IMR-90 (cell line): ENCODE measurements around the gene HMCN1. TPM values are rescaled to one million over a fixed set of nuclear protein-coding genes. Genes with fewer than 3 reads are reported as not detected.

Experiments used
- ATAC-seq: fragments of 200-7000 bp; cut with Tn5 transposase; 2 replicates; pipeline ENCODE4 v1.9.1; 2020; ENCODE audit warnings: low read depth, mild to moderate bottlenecking, moderate library complexity
- BruUV-seq: library from RNA; stranded (reverse); fragments of 400-500 nt; replicated peaks from 2 replicates; lab custom pipeline; 2021; lab: Mats Ljungman, UMichigan
- CTCF ChIA-PET: fragments of 300-600 bp; formaldehyde crosslinking; extraction: SDS; loops from one replicate; lab custom pipeline; 2021; ENCODE audit warnings: antibody characterized with exemption; lab: Yijun Ruan, JAX
- POLR2A ChIA-PET: fragments of 300-600 bp; sonication (Branson Sonifier 250); formaldehyde crosslinking; loops from one replicate; lab custom pipeline; 2022; ENCODE audit warnings: antibody characterized with exemption; ENCODE audit not compliant: unreplicated experiment; lab: Charles Lee
- DNase-seq: peaks from one replicate; pipeline ENCODE4 v3.0.0; 2013
- H2AFZ ChIP-seq: replicated peaks from 2 replicates; pipeline ENCODE3; 2013; ENCODE audit warnings: low read length, mild to moderate bottlenecking; ENCODE audit not compliant: poor library complexity
- H2AK5ac ChIP-seq: 2 replicates; pipeline ENCODE4 v1.6.1; 2013; ENCODE audit warnings: low read depth, low read length, inconsistent platforms
- H2AK9ac ChIP-seq: replicated peaks from 2 replicates; pipeline ENCODE3; 2013; ENCODE audit warnings: mild to moderate bottlenecking, low read depth, low read length, moderate library complexity; ENCODE audit not compliant: poor library complexity
- H2BK120ac ChIP-seq: 2 replicates; pipeline ENCODE4 v1.6.1; 2013; ENCODE audit warnings: low read depth, low read length, inconsistent platforms
- H2BK15ac ChIP-seq: 3 replicates; pipeline ENCODE4 v1.6.1; 2013; ENCODE audit warnings: low read depth, low read length, inconsistent platforms
- H2BK20ac ChIP-seq: 2 replicates; pipeline ENCODE4 v1.6.1; 2013; ENCODE audit warnings: low read depth, mild to moderate bottlenecking, inconsistent platforms, low read length, moderate library complexity
- H2BK5ac ChIP-seq: 2 replicates; pipeline ENCODE4 v1.6.1; 2013; ENCODE audit warnings: mild to moderate bottlenecking, low read depth, low read length, inconsistent platforms; ENCODE audit not compliant: poor library complexity, severe bottlenecking
- H3K14ac ChIP-seq: replicated peaks from 2 replicates; pipeline ENCODE4 v1.6.1; 2013; ENCODE audit warnings: low read depth, low read length, inconsistent platforms
- H3K18ac ChIP-seq: 2 replicates; pipeline ENCODE4 v1.6.1; 2013; ENCODE audit warnings: low read depth, low read length, control low read depth
- H3K23ac ChIP-seq: 2 replicates; pipeline ENCODE4 v1.6.1; 2013; ENCODE audit warnings: low read depth, low read length, inconsistent platforms
- H3K27ac ChIP-seq: 2 replicates; pipeline ENCODE4 v1.5.1; 2013; ENCODE audit warnings: mild to moderate bottlenecking, control low read depth, low read length; ENCODE audit not compliant: insufficient read depth
- H3K27me3 ChIP-seq: 2 replicates; pipeline ENCODE4 v1.6.1; 2013; ENCODE audit warnings: low read length; ENCODE audit not compliant: control insufficient read depth, insufficient read depth
- H3K36me3 ChIP-seq: 2 replicates; pipeline ENCODE4 v1.6.1; 2013; ENCODE audit warnings: low read length, mixed read lengths; ENCODE audit not compliant: control insufficient read depth, insufficient read depth
- H3K4ac ChIP-seq: 2 replicates; pipeline ENCODE4 v1.6.1; 2013; ENCODE audit warnings: low read depth, low read length, inconsistent platforms
- H3K4me1 ChIP-seq: 2 replicates; pipeline ENCODE4 v1.6.1; 2013; ENCODE audit warnings: low read length, mixed read lengths; ENCODE audit not compliant: control insufficient read depth, insufficient read depth
- H3K4me2 ChIP-seq: 2 replicates; pipeline ENCODE4 v1.6.1; 2013; ENCODE audit warnings: low read depth, mild to moderate bottlenecking, control low read depth, low read length, moderate library complexity
- H3K4me3 ChIP-seq: 2 replicates; pipeline ENCODE4 v1.5.1; 2013; ENCODE audit warnings: low read depth, mild to moderate bottlenecking, control low read depth, low read length, moderate library complexity; ENCODE audit not compliant: insufficient read depth
- H3K56ac ChIP-seq: 2 replicates; pipeline ENCODE4 v1.6.1; 2013; ENCODE audit warnings: low read length, inconsistent platforms; ENCODE audit not compliant: insufficient read depth; ENCODE audit errors: extremely low read depth
- H3K79me1 ChIP-seq, 2 experiments: 2 replicates each; pipeline ENCODE4 v1.6.1; 2013; ENCODE audit warnings: low read length in 2 of 2, inconsistent platforms in 1 of 2, low read depth in 1 of 2
- H3K9ac ChIP-seq: 2 replicates; pipeline ENCODE4 v1.6.1; 2013; ENCODE audit warnings: low read depth, low read length, control low read depth
- H3K9me1 ChIP-seq: 2 replicates; pipeline ENCODE4 v1.6.1; 2013; ENCODE audit warnings: low read length, inconsistent platforms; ENCODE audit not compliant: insufficient read depth
- H3K9me3 ChIP-seq: 2 replicates; pipeline ENCODE4 v1.6.1; 2013; ENCODE audit warnings: low read length; ENCODE audit not compliant: control insufficient read depth, insufficient read depth
- H4K20me1 ChIP-seq: 2 replicates; pipeline ENCODE4 v1.6.1; 2013; ENCODE audit warnings: low read length, inconsistent platforms; ENCODE audit not compliant: insufficient read depth
- H4K5ac ChIP-seq: 2 replicates; pipeline ENCODE4 v1.6.1; 2013; ENCODE audit warnings: mild to moderate bottlenecking, low read depth, low read length, control low read depth
- H4K8ac ChIP-seq, 2 experiments: 2 replicates each; pipeline ENCODE4 v1.6.1; 2013; ENCODE audit warnings: low read depth in 2 of 2, low read length in 2 of 2, control low read depth in 1 of 2, inconsistent platforms in 1 of 2
- H4K91ac ChIP-seq: 2 replicates; pipeline ENCODE4 v1.6.1; 2013; ENCODE audit warnings: low read depth, low read length, inconsistent platforms; ENCODE audit not compliant: insufficient read depth
- BHLHE40 ChIP-seq: fragments of 150-350 bp; IDR thresholded peaks from 2 replicates; pipeline ENCODE4 v1.6.1; 2016; ENCODE audit warnings: mild to moderate bottlenecking, low read depth, low read length
- CEBPB ChIP-seq: IDR thresholded peaks from 2 replicates; pipeline ENCODE4 v1.6.1; 2012; ENCODE audit warnings: low read depth, low read length, improper control_type of control experiment
- CHD1 ChIP-seq: IDR thresholded peaks from 2 replicates; pipeline ENCODE4 v1.6.1; 2012; ENCODE audit warnings: low read depth, low read length, improper control_type of control experiment
- FOS ChIP-seq: fragments of 150-350 bp; IDR thresholded peaks from 2 replicates; pipeline ENCODE4 v1.6.1; 2016; ENCODE audit warnings: low read depth, low read length
- MAFK ChIP-seq: IDR thresholded peaks from 2 replicates; pipeline ENCODE4 v1.6.1; 2012; ENCODE audit warnings: low read depth, low read length, improper control_type of control experiment
- MAZ ChIP-seq: IDR thresholded peaks from 2 replicates; pipeline ENCODE4 v1.6.1; 2012; ENCODE audit warnings: low read depth, mild to moderate bottlenecking, low read length, improper control_type of control experiment, moderate library complexity, borderline replicate concordance
- MXI1 ChIP-seq: IDR thresholded peaks from 2 replicates; pipeline ENCODE4 v1.6.1; 2012; ENCODE audit warnings: low read depth, mild to moderate bottlenecking, low read length, moderate library complexity, borderline replicate concordance
- NFE2L2 ChIP-seq: fragments of 150-350 bp; IDR thresholded peaks from 2 replicates; pipeline ENCODE4 v1.6.1; 2016; ENCODE audit warnings: low read depth, mild to moderate bottlenecking, low read length
- POLR2A ChIP-seq: IDR thresholded peaks from 2 replicates; pipeline ENCODE4 v1.6.1; 2012; ENCODE audit warnings: mild to moderate bottlenecking, low read depth, low read length
- RAD21 ChIP-seq: IDR thresholded peaks from 2 replicates; pipeline ENCODE4 v1.6.1; 2012; ENCODE audit warnings: low read length, improper control_type of control experiment
- RCOR1 ChIP-seq: IDR thresholded peaks from 2 replicates; pipeline ENCODE4 v1.6.1; 2012; ENCODE audit warnings: mild to moderate bottlenecking, low read length, improper control_type of control experiment; ENCODE audit not compliant: insufficient replicate concordance
- RFX5 ChIP-seq: IDR thresholded peaks from 2 replicates; pipeline ENCODE4 v1.8.0; 2012; ENCODE audit warnings: low read depth, mild to moderate bottlenecking, low read length, moderate library complexity
- SMC3 ChIP-seq: fragments of 150-350 bp; IDR thresholded peaks from 2 replicates; pipeline ENCODE4 v1.6.1; 2016; ENCODE audit warnings: low read depth, mild to moderate bottlenecking, antibody characterized with exemption, low read length, moderate library complexity
- WGBS, 2 experiments: methylation state at CpG; one replicate each; pipeline versions ENCODE4 v1.1.5 to v1.1.7; 2013; ENCODE audit warnings: missing lambda C conversion rate in 2 of 2; ENCODE audit not compliant: insufficient read length in 1 of 2; ENCODE audit errors: extremely low coverage in 2 of 2; 5-methylcytosine and 5-hydroxymethylcytosine counted together
- dilution Hi-C: fragments of 300-500 bp; cut with HindIII; formaldehyde crosslinking; loops from one replicate; pipeline ENCODE4 v1.14.3; 2018; ENCODE audit warnings: low sequenced_read_pairs; ENCODE audit not compliant: unreplicated experiment
- in situ Hi-C: fragments of 300-500 bp; cut with MboI; formaldehyde crosslinking; loops from 3 replicates; pipeline ENCODE4 v1.14.3; 2019; ENCODE audit warnings: low sequenced_read_pairs, inconsistent platforms, mixed read lengths
- intact Hi-C: fragments of 100-400 bp; cut with micrococcal nuclease; formaldehyde crosslinking; loops from 2 replicates; pipeline ENCODE4 v1.10.0; 2022
- polyA plus RNA-seq, 3 experiments: library from polyadenylated mRNA; depleted of rRNA; stranded (reverse); fragments of >200 nt; gene quantifications; 2 replicates each; pipeline ENCODE4 v1.2.3, GENCODE V29; 2012; ENCODE audit warnings: low replicate concordance in 1 of 3
- total RNA-seq: library from RNA; depleted of rRNA; stranded (reverse); fragments of >200 nt; gene quantifications from 2 replicates; pipeline ENCODE4 v1.2.3, GENCODE V29; 2012
- TF ChIP-seq, protein P1 (sequence below): conservative IDR thresholded peaks from 2 replicates; pipeline ENCODE4 v1.5.1; 2012; ENCODE audit warnings: mild to moderate bottlenecking, low read depth, low read length, improper control_type of control experiment
- TF ChIP-seq, protein P2 (sequence below): fragments of 150-350 bp; IDR thresholded peaks from 2 replicates; pipeline ENCODE4 v1.6.1; 2016; ENCODE audit warnings: low read depth, mild to moderate bottlenecking, low read length, moderate library complexity, borderline replicate concordance
- TF ChIP-seq, protein P3 (sequence below): fragments of 150-350 bp; IDR thresholded peaks from 2 replicates; pipeline ENCODE4 v1.6.1; 2017; ENCODE audit warnings: mild to moderate bottlenecking, antibody characterized with exemption, low read length, low read depth

The HMCN1 gene
- total and polyA plus RNA-seq, 2 of the 4 experiments (the other 2 are of a cell fraction): 6.1 to 11.7 TPM

DNA sequence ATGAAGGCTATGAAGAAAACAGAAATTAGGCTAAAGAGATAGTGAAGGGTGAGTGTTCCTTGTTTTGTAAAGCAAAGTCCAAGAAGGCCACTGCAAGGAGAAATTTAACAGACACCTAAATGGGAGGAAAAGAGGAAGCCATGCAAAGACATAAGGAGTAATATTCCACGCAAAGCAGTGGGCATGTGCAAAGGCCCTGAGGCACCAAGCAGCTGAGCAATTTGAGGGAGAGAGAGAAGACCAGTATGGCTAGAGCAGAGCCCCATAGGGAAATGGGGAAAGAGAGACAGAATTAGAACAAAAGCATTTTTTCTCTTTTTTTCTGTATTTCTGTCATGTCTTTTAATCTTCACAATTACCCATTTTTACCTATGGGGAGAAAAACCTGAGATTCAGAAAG is 486.7 kb downstream of the HMCN1 start:
- no peaks in the 10 kb centered on the region for H3K79me1 ChIP-seq
- no peak overlapping the region for H4K91ac ChIP-seq
- CTCF ChIA-PET: no interaction called here
- H4K20me1 ChIP-seq: no peaks in the 10 kb centered on the region
- no peaks in the 10 kb centered on the region for H3K9me3 ChIP-seq
- H3K14ac ChIP-seq: no peak overlapping the region
- no peak overlapping the region for H3K27ac ChIP-seq
- no peak overlapping the region for H3K4me3 ChIP-seq
- no TSS peak for BruUV-seq
- H3K27me3 ChIP-seq: no peaks in the 10 kb centered on the region
- H3K4ac ChIP-seq: no peak overlapping the region
- H4K8ac ChIP-seq: no peak overlapping the region
- ATAC-seq (no peak), DNase-seq (no peak)
- no peak overlapping the region for H2AK9ac ChIP-seq
- TF ChIP-seq POLR2A: no peak
- no peak for TF ChIP-seq CEBPB
- TF ChIP-seq MXI1: no peak
- TF ChIP-seq, protein P1, sequence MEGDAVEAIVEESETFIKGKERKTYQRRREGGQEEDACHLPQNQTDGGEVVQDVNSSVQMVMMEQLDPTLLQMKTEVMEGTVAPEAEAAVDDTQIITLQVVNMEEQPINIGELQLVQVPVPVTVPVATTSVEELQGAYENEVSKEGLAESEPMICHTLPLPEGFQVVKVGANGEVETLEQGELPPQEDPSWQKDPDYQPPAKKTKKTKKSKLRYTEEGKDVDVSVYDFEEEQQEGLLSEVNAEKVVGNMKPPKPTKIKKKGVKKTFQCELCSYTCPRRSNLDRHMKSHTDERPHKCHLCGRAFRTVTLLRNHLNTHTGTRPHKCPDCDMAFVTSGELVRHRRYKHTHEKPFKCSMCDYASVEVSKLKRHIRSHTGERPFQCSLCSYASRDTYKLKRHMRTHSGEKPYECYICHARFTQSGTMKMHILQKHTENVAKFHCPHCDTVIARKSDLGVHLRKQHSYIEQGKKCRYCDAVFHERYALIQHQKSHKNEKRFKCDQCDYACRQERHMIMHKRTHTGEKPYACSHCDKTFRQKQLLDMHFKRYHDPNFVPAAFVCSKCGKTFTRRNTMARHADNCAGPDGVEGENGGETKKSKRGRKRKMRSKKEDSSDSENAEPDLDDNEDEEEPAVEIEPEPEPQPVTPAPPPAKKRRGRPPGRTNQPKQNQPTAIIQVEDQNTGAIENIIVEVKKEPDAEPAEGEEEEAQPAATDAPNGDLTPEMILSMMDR: no peak
- no peak for TF ChIP-seq FOS
- TF ChIP-seq SMC3: no peak
- TF ChIP-seq MAFK: no peak
- no peak for TF ChIP-seq RCOR1
- TF ChIP-seq RAD21: no peak
- TF ChIP-seq BHLHE40: no peak
- TF ChIP-seq CHD1: no peak
- TF ChIP-seq, protein P2, sequence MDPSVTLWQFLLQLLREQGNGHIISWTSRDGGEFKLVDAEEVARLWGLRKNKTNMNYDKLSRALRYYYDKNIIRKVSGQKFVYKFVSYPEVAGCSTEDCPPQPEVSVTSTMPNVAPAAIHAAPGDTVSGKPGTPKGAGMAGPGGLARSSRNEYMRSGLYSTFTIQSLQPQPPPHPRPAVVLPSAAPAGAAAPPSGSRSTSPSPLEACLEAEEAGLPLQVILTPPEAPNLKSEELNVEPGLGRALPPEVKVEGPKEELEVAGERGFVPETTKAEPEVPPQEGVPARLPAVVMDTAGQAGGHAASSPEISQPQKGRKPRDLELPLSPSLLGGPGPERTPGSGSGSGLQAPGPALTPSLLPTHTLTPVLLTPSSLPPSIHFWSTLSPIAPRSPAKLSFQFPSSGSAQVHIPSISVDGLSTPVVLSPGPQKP: no peak
- no peak for TF ChIP-seq NFE2L2
- TF ChIP-seq, protein P3, sequence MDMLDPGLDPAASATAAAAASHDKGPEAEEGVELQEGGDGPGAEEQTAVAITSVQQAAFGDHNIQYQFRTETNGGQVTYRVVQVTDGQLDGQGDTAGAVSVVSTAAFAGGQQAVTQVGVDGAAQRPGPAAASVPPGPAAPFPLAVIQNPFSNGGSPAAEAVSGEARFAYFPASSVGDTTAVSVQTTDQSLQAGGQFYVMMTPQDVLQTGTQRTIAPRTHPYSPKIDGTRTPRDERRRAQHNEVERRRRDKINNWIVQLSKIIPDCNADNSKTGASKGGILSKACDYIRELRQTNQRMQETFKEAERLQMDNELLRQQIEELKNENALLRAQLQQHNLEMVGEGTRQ: no peak
- TF ChIP-seq RFX5: no peak
- no peak for TF ChIP-seq MAZ
- in situ Hi-C loops: no loop called here
- intact Hi-C loops: no loop called here
- H3K18ac ChIP-seq: no peak overlapping the region
- no peak overlapping the region for H3K9ac ChIP-seq
- no peak overlapping the region for H2AFZ ChIP-seq
- no CpG with 5 or more reads among the region's 1 CpG for WGBS, 2 experiments
- H3K4me2 ChIP-seq: no peak overlapping the region
- no peak overlapping the region for H2BK15ac ChIP-seq
- H2BK120ac ChIP-seq: no peak overlapping the region
- no peak overlapping the region for H2BK20ac ChIP-seq
- H3K36me3 ChIP-seq: no peaks in the 10 kb centered on the region
- no peak overlapping the region for H4K5ac ChIP-seq
- H3K56ac ChIP-seq: no peak overlapping the region
- H2AK5ac ChIP-seq: no peak overlapping the region
- H3K4me1 ChIP-seq: no peaks in the 10 kb centered on the region
- H2BK5ac ChIP-seq: no peak overlapping the region
- POLR2A ChIA-PET: no interaction called here
- dilution Hi-C loops: no loop called here
- no peaks in the 10 kb centered on the region for H3K9me1 ChIP-seq
- H3K23ac ChIP-seq: no peak overlapping the region
